Fibroblast of skin of scalp (primary cell): ENCODE data around the gene ALLC. TPM values are rescaled to one million over a fixed set of nuclear protein-coding genes. Genes with fewer than 3 reads are reported as not detected.
"Not testable (repeated sequence)": the region's sequence is repeated elsewhere in the genome, so short reads cannot be mapped to it uniquely, and the experiment has no call there.

Source experiments
- DNase-seq: peaks from one replicate; pipeline ENCODE4 v3.0.0-alpha.2; 2013
- polyA plus RNA-seq, 2 experiments: library from polyadenylated mRNA; unstranded; fragments of 120-200 nt; gene quantifications; one replicate each; pipeline ENCODE4 v1.2.1, GENCODE V29; 2013; ENCODE audit not compliant: insufficient read length in 2 of 2

The ALLC gene
- polyA plus RNA-seq (2013, experiment 1 of 2; ENCODE audit: insufficient read length): not detected
- polyA plus RNA-seq (2013, experiment 2 of 2; ENCODE audit: insufficient read length): not detected

DNA sequence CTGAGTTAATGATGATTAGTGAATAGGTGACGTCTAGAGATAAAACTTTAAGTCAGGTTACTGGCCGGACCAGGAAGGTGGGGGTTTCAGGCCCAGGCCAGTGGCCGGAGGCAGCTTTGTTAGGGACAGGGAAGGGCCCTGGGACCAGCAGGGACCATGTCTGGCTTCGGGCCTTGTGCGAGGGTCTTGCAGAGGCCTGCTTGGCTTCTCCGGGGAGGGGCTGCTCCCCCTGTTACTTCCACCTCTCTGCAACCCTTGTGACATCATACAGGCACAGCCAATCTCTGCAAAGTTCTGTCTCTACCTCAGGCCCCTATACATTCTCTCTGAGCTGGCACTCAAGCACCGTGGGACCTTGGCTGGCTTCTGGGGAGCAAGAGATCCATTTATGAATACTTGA lies at the start of gene ALLC:
TSS of gene ALLC (plus strand) at position 320 of the 400 bp plus-strand sequence. CDS start 12,958 bp downstream, outside the sequence.
- DNase-seq: no peak

DNA sequence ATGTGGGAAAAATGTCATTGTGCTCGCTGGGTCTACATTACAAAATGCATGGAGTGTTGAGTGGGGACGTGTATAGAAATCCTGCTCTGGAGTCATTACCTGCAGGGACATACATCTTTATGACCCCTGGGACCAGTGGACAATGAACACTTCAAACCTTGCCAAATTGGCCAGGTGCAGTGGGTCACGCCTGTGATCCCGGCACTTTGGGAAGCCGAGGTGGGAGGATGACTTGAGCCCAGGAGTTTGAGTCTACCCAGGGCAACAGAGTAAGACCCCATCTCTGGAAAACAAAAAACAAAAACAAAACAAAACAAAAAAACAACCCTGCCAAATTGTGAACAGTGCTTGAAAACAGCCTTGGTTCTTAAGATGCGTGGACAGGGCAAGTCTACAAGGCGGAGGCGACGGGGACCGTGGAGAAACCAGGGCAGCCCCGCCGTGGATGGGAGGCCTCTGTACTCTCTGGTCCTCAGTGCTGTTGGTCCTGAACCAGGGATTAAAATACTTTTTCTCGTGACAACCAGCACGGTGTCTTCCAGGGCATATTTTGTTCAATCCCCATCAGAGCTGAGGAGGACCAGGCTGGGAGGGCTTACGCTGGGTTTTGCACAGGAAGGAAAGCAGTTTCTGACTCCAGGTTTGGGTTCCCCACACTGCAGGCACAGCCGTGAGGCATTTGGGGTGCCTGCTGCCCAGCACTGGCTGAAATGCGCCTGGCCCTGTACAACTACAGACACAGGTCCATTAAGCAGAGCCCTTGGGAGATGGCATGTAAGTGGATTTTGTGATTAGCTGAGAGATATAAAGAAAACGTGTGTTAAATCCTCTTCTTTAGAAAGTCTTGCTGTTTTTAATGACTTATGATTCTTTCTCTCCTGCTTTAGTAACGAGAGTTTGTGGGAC lies 49.4 kb upstream of the ALLC start:
- DNase-seq: no peak

DNA sequence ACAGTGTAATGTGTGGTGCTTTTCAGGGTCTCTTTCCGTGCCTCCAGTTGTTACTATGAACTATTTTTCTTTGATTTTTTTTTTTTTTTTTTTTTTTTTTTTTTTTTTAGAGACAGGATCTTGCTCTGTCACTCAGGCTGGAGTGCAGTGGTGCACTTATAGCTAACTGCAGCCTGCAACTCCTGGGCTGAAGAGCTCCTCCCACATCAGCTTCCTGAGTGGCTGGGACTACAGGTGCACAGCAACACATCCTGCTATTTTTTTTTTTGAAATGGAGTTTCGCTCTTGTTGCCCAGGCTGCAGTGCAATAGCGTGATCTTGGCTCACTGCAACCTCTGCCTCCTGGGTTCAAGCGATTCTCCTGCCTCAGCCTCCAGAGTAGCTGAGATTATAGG lies 48.7 kb upstream of the ALLC start:
- not testable (repeated sequence) for DNase-seq

DNA sequence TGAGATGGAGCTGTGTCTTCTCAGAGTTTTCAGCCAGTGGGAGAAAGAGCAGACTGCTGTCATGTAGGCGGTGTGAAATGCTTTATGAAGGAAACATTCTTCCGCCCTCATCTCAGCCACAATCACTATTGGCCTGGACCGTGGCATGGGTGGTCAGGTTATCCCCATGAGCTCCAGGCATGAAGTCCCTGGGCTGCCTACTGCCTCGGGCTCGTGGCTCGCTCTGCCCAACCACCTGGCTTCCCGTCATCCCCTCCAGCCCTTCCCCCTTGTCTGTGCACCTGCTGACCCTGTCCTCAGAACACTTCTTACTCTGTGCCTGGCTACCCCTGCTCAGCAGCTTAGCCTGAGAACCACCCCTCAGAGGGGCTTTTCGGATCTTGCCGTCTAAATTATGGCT lies 47.6 kb upstream of the ALLC start:
- no peak for DNase-seq

DNA sequence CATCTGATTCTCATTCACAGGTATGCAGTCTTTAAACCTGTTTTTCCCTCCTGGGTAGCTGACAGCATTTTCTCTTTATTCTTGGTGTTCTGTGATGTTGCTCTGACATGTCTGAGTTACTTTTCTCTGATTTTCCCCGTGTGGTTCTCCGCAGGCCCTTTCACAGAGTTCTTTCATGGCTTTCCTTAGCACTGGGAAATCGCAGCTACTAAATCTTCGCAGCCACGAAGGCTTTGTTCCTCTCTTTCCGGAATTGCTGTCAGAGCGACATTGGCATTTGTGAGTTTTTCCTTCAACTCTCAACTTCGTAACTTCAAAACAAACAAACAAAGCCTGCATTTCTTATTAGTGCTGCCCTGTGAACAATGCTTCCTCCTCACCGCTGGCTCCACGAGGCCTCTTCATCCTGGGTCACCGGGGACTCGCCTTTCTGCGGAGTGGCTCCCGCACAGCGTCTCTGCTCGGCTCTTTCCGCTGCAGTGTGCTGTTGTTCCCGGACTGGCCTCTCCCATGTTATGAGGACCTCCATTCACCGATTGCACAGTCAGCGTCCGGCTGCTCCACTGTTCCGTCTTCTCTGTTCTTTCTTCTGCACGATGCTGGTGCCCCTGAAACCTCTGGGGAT lies 47.0 kb upstream of the ALLC start:
- no peak for DNase-seq

DNA sequence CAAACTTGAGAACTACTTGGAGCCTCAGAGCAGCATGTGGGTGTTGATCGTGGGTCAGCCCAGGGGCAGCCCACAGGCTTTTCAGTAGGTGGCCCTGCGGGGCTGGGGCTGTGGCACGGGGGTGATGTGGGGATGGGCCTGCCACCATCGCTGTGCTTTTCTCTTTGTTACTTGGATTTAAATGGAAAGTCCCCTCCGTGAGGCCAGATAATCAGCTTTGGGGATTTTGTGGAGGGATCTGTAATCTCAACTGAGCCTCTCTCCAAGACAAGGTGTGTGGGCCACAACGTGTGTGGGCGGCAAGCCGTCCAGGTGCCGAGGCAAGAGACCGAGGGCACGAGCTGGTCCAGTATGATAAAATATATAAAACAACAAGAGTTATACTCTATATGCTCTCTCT lies 46.4 kb upstream of the ALLC start:
- no peak for DNase-seq

DNA sequence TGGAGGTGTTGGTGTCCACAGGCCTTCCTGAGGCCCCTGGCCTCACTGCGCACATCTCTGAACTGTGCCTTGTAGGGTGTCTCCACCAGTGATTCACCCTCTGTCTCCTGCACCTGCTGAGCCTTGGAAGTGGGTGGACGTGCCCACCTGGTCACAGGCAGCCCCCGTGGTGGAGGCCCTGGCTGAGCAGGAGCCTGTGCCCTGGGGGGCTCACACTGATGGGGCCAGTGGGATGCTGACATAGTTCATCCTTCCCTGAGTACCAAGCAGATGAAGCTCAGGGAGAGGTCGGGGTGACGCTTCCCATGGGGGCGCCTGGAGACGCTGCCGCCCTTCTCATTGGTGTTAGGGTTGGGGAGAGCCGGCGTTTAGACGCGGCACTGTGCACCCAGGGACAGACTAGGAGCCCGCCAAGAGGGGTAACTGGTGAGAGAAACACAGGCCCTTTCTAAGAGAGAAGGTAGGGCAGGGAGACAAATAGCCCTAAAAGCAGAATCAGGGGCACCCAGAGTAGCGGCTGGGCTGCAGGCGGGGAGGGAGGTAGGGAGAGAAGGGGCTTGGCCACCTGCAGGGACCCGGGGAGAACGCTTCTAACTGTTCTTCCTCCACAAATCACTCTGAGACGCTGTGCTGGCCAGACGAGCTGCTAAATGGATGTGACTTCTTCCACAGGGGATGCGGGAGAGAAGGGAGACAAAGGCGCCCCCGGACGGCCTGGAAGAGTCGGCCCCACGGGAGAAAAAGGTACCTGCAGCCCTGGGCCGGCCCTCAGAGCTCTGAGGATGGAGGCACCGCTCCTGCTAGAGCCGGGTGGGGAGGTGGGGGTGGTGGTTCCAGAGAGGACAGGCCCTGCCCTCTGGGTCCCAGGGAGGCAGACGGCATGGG lies 45.1 kb upstream of the ALLC start:
- no peak for DNase-seq

DNA sequence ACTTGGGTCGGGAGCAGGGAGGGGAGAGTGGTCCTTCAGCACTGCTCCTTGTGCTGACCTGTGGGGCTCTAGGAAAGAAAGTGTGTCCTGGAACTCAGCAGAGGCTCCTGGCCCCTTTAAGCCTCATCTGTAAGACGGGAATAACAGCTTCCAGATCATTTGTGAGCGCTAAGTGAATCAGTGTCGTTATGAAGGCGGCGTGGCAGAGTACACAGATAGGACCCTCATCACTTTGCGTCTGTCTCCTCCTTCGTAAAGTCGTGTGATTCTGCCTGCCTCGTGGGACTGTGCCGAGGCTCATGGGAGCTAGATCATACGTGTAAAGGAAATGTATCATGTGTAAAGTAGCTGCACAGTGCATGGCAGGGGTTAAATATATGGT lies 44.5 kb upstream of the ALLC start:
- no peak for DNase-seq

DNA sequence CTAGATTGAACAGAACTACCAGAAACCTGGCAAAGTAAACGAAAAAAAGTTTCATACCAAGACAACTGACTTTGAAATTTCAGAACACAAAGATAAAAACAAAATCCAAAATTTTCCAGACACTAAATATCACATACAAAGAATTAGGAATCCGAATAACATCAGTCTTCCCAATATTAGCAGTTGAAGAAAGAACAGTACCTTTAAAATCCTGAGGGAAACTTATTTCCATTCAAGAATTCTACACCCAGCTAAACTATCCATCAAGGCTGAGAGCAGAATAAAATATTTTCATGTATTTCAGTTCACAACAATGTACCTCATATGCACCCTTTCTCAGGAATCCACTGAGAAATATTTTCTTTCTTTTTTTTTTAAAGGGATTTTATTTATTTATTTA lies 43.3 kb upstream of the ALLC start:
- DNase-seq: not testable (repeated sequence)

DNA sequence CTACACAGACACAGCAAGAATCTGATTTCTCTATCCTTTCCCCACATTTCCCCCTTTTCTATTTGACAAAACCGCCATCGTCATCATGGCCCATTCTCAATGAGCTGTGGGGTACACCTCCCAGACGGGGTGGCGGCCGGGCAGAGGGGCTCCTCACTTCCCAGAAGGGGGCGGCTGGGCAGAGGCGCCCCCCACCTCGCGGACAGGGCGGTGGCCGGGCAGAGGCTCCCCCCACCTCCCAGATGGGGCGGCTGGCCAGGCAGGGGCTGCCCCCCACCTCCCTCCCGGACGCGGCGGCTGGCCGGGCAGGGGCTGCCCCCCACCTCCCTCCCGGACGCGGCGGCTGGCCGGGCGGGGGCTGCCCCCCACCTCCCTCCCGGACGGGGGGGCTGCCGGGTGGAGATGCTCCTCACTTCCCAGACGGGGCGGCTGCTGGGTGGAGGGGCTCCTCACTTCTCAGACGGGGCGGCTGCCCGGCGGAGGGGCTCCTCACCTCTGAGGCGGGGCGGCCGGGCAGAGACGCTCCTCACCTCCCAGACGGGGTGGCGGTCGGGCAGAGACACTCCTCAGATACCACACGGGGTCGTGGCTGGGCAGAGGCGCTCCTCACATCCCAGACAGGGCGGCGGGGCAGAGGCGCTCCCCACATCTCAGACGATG lies 42.3 kb upstream of the ALLC start:
- not testable (repeated sequence) for DNase-seq

DNA sequence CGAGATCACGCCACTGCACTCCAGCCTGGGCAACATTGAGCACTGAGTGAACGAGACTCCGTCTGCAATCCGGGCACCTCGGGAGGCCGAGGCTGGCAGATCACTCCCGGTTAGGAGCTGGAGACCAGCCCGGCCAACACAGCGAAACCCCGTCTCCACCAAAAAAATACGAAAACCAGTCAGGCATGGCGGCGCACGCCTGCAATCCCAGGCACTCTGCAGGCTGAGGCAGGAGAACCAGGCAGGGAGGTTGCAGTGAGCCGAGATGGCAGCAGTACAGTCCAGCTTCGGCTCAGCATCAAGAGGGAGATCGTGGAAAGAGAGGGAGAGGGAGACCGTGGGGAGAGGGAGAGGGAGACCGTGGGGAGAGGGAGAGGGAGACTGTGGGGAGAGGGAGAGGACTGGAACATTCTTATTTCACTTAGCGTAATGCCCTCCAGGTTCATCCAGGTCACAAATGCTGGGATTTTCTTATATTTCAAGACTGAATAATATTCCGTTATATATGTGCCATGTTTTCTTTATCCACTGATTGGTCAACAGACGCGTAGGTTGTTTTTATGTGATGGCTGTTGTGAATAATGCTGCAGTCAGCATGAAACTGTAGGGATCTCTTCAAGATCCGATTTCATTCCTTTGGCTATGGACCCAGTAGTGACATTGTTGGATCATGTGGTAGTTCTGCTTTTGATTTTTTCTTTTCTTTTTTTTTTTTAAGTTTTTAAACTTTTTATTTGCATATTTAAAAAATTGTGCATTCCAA lies 41.4 kb upstream of the ALLC start:
- not testable (repeated sequence) for DNase-seq

DNA sequence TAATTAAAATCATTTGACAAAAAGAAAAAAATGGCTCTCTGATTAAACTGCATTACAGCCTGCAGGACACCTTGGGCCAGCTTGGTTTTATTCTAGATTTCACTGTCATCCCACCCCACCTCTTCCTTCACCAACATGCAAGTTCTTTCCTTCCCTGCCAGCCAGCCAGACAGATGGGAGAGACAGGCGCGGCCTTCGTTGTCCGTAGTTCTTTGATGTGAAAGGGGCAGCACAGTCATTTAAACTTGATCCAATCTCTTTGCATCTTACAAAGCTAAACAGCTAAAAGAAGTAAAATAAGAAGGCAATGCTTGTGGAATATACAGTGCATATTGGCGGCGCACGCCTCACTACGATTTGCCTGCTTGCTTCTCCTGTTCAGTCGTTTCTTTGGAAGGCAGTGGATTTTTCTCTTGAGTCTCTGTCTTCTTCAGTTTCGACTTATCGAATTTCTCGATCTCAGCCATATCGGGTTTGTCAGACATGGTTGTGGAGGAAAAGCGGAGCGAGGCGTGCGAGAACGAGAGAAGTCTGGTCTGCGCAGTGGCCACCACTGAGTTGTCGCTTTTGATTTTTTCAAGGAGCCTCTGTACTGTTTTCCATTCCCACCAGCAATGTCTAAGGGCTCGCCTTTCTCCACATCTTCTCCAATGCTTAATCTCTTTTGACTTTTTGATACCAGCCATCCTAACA lies 40.7 kb upstream of the ALLC start:
- DNase-seq: no peak

DNA sequence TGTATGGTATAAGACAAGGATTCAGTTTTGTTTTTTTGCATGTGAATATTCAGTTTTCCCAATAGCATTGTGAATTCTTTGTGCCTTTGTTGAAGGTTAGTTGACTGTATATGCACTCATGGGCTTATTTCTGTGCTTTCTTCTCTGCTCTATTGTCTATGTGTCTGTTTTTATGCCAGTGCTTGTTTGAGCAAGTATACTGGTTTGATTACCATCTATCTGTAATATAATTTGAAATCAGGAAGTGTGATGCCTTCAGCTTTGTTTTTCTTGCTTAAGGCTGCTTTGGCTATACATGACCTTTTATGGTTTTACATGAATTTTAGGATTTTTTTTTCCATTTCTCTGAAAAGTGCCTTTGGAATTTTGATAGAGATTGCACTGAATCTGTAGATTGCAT lies 39.6 kb upstream of the ALLC start:
- DNase-seq: no peak

DNA sequence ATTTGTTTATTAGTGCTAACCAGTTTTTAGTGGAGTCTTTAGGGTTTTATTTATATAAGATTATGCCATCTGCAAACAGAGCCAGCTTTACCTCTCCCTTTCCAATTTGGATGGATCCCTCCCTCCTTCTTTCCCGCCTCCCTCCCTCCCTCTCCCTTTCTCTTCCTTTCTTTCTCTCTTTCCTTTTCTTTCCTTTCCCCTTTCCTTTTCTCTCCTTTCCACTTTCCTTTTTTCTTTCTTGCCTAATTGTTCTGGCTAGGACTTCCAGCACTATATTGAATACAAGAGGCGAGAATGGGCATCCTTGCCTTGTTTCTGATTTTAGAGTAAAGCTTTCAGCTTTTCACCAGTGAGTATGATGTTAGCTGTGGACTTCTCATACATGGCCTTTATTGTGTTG lies 39.0 kb upstream of the ALLC start:
- DNase-seq: no peak

DNA sequence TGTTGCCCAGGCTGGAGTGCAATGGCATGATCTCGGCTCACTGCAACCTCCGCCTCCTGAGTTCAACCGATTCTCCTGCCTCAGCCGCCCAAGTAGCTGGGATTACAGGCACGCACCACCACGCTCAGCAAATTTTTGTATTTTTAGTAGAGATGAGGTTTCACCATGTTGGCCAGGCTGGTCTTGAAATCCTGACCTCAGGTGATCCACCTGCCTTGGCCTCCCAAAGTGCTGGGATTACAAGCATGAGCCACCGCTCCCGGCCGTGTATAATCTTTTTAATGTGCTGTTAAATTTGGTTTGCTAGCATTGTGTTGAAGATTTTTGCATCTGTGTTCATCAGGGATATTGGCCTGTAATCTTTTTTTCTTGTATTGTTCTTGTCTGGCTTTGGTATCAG lies 38.3 kb upstream of the ALLC start:
- not testable (repeated sequence) for DNase-seq

DNA sequence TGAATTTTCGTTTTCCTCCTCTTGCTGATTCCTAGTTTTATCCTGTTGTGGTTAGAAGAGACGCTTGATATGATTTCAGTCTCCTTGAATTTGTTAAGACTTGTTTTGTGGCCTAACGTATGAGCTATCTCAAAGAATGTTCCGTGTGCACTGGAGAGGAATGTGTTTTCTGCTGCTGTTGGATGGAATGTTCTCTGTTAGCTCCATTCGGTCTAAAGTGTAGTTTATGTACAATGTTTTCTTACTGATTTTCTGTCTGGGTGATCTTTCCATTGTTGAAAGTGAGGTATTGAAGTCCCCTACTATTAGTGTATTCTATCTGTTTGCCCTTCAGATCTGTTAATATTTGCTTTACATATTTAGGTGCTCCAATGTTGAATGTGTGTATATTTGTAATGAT lies 37.2 kb upstream of the ALLC start:
- DNase-seq: no peak

DNA sequence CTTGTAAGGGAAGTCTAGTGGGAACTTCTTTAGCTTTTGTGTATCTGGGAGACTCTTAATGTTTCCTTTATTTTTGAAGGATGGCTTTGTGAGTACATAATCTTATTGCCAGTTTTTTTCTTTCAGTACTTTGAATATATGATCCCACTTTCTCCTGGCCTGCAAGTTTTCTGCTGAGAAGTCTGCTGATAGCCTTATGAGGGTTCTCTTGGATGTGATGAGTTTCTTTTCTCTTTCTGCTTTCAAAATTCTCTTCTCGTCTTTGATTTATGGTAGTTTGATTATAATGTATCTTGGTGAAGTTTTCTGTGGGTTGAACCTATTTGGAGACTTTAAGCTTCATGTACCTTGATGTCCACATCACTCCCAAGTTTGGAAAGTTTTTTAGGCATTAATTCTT lies 35.0 kb upstream of the ALLC start:
- DNase-seq: no peak

DNA sequence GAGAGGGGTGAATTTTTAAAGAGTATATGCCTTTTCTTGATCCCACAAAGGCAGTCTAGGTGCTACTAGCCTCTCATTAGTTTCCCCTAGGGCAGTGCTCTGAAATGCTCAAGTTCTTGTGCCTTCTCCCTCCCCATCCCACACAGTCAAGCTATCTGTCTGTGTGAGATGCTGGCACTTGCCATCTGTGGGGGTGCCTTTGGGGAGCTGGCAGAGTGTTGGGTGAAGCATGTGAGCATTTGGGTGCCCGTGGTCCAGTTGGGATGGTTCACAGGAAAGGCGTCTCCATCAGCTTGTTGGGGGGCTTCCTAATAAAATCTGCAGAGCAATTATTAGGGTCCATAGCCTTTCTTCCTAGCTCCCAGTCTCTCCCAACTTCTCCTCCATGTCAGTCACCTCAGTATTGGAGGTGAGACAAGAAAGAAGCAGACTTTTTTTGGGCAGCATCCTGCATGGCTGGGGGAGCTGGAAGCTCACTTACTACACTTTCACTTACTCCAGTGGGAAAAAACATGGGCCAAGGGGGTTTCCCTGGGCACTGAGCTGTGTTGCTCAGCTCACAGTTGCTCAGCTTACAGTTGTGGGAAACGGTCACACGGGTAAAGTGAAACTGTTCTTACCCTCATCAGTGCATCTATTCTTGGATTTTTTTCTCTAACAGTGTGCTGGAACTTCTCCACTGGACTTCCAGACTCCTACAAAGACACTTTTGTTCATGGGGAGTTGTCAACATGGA lies 33.8 kb upstream of the ALLC start:
- DNase-seq: no peak

DNA sequence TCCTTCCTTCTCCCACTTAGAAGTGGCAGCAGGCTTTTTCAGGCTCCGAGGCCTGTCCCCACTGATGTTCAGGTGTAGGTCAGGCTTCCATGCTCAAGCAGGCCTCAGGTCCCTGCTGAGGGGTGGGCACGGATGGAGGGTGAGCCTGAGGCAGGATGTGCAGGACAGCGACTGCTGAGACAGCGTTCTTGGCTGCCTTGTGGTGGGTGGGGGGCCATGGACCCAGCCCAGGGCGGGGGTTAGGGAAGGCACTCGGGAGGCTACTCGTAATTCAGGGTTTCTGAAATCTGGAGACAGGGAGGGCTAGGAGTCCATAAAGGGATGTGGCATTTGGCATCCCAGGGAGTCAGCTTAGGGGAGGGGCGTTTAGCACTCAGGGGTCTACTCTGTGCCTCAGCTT lies 32.8 kb upstream of the ALLC start:
- no peak for DNase-seq

DNA sequence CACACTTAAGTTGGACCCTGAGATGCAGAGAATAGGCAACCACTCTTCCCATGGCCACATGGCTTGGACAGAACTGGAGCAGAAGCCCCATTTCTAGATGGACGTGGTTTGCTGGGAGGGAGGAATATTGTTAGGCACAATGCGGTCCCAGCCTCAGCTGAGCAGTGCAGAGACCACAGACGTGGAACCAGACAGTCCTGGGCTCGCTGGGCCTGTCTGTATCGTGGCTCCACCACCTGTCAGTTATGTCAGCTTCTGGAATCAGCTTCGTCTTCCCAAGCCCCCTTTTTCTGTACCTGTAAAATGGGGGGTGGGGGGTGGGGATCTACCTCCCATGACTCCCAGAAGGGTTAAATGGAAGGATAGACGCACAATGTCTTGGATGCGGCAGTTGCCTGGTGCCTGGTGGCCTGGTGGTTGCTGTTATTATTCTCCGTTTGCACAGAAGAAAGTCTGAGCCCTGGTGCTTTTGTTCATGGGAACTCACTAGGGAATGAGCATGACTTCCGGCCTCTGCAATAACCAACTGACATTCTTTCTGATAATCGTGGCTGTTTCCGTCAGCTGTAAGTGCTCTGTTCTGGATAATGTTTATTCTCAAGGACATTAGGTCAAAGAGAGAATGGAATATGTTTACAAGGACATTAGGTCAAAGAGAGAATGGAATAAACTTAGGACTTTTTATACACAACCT lies 31.7 kb upstream of the ALLC start:
- no peak for DNase-seq
